ENCODE results near the gene CAMK2G.

Gene CAMK2G

DNA sequence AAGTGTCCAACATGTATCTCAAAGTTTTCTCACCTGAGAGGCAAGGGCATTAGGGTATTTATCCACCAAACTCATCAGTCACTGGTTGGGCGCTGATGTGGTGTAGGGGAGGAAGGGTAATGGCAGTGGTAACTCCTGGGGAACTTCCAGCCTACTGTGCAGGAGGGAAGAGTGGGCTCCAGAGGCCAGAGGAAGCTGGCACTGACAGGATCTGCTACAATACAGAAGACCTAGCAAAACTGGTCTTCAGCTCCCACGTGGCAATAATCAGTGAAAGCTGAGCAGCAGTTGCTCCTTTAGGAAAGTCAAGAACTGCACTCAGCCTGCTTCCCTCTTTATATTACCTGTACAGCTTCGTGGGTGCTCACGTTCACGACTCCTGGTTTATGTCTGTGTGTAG is 17.2 kb upstream of the CAMK2G start:
- TF ChIP-seq POLR2AphosphoS5 (IDR thresholded peaks at IDR 0.05; ENCODE audit: low read depth, low read length): no peak
- TF ChIP-seq REST (IDR thresholded peaks at IDR 0.05; ENCODE audit: insufficient read depth in 1 of 2, low read depth in 2 of 2, low read length in 2 of 2): no peak
- TF ChIP-seq TAF1 (IDR thresholded peaks at IDR 0.05; ENCODE audit: borderline replicate concordance, insufficient read depth, low read length): no peak
- no peak for TF ChIP-seq FOXP2 (optimal IDR thresholded peaks at IDR 0.05; ENCODE audit: borderline replicate concordance, extremely low read depth, extremely low read length, insufficient read depth)
- TF ChIP-seq SIN3A (IDR thresholded peaks at IDR 0.05; ENCODE audit: borderline replicate concordance, insufficient read depth, low read length): no peak

DNA sequence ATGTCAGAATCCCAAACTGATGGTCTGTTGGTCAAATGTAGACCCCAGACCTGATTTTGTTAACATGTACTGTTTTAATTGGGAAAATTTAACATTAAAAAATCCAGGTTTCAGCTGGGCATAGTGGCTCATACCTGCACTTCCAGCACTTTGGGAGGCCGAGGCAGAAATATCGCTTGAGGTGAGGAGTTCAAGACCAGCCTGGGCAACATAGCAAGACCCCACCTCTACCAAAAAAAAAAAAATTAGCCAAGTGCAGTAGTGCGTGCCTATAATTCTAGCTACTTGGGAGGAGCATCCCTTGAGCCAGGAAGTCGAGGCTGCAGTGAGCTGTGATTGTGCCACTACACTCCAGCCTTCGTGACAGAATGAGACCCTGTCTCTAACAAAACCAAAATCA is 15.9 kb upstream of the CAMK2G start:
- no peak for TF ChIP-seq TAF1 (IDR thresholded peaks at IDR 0.05; ENCODE audit: borderline replicate concordance, insufficient read depth, low read length)
- TF ChIP-seq FOXP2 (optimal IDR thresholded peaks at IDR 0.05; ENCODE audit: borderline replicate concordance, extremely low read depth, extremely low read length, insufficient read depth): no peak
- TF ChIP-seq SIN3A (IDR thresholded peaks at IDR 0.05; ENCODE audit: borderline replicate concordance, insufficient read depth, low read length): no peak
- no peak for TF ChIP-seq REST (IDR thresholded peaks at IDR 0.05; ENCODE audit: insufficient read depth in 1 of 2, low read depth in 2 of 2, low read length in 2 of 2)

GRCh38 chr10:73889014-73889413 is 14.7 kb upstream of the CAMK2G start:
- TF ChIP-seq POLR2AphosphoS5 (IDR thresholded peaks at IDR 0.05; ENCODE audit: low read depth, low read length): no peak
- no peak for TF ChIP-seq REST (IDR thresholded peaks at IDR 0.05; ENCODE audit: insufficient read depth in 1 of 2, low read depth in 2 of 2, low read length in 2 of 2)
- no peak for TF ChIP-seq TAF1 (IDR thresholded peaks at IDR 0.05; ENCODE audit: borderline replicate concordance, insufficient read depth, low read length)
- no peak for TF ChIP-seq FOXP2 (optimal IDR thresholded peaks at IDR 0.05; ENCODE audit: borderline replicate concordance, extremely low read depth, extremely low read length, insufficient read depth)
- no peak for TF ChIP-seq SIN3A (IDR thresholded peaks at IDR 0.05; ENCODE audit: borderline replicate concordance, insufficient read depth, low read length)

DNA sequence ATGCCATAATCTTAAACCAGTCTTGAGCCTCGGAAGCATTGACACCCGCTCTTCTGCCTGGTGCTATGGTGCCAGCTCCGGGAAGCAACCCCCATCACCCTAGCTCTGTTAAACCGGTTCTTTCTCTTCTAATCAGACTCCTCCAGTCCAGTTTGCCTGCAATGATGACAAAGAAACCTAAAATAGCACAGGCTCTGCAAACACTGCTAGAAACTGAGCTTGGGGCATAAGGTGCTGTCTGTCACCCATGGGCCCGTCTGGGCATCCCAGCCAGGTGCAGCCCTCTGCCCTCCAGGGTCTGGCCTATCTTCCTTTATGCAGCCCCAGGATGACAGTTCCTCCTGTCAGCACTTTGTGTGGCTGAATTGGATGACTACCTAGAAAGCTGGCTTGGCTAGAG is 14.2 kb upstream of the CAMK2G start:
- TF ChIP-seq POLR2AphosphoS5 (IDR thresholded peaks at IDR 0.05; ENCODE audit: low read depth, low read length): no peak
- TF ChIP-seq REST (IDR thresholded peaks at IDR 0.05; ENCODE audit: insufficient read depth in 1 of 2, low read depth in 2 of 2, low read length in 2 of 2): no peak
- TF ChIP-seq FOXP2 (optimal IDR thresholded peaks at IDR 0.05; ENCODE audit: borderline replicate concordance, extremely low read depth, extremely low read length, insufficient read depth): no peak
- TF ChIP-seq SIN3A (IDR thresholded peaks at IDR 0.05; ENCODE audit: borderline replicate concordance, insufficient read depth, low read length): no peak
- no peak for TF ChIP-seq TAF1 (IDR thresholded peaks at IDR 0.05; ENCODE audit: borderline replicate concordance, insufficient read depth, low read length)
